Fibroblast of peridontal ligament (primary cell): ENCODE measurements around the gene ARHGEF4.

Source experiments
- DNase-seq: peaks from one replicate; pipeline ENCODE4 v3.0.0-alpha.2; 2010; ENCODE audit errors: extremely low read depth

The ARHGEF4 gene

GRCh38 chr2:130851624-130852382 lies 15.1 kb downstream of the ARHGEF4 start:
- DNase-seq, result no peak

GRCh38 chr2:130852521-130853115 lies 15.9 kb downstream of the ARHGEF4 start:
- no peak for DNase-seq

- no peak for DNase-seq
Measured at GRCh38 chr2:130853391-130853790, 16.7 kb downstream of the ARHGEF4 start.

GRCh38 chr2:130854301-130854700 lies 17.6 kb downstream of the ARHGEF4 start:
- DNase-seq, result no peak

- DNase-seq, result peak; percentile 0
Measured at GRCh38 chr2:130864830-130865800, 28.4 kb downstream of the ARHGEF4 start.

GRCh38 chr2:130869441-130870160 lies 32.9 kb downstream of the ARHGEF4 start:
- DNase-seq, result no peak

GRCh38 chr2:130870161-130870485 lies 33.4 kb downstream of the ARHGEF4 start:
- DNase-seq, result no peak

- no peak for DNase-seq
Measured at GRCh38 chr2:130870779-130871178, 34.1 kb downstream of the ARHGEF4 start.

GRCh38 chr2:130871843-130872740 lies 35.4 kb downstream of the ARHGEF4 start:
- DNase-seq, result no peak

- no peak for DNase-seq
Measured at GRCh38 chr2:130872741-130873125, 36.0 kb downstream of the ARHGEF4 start.

- DNase-seq, result peak; percentile 55
Measured at GRCh38 chr2:130873700-130874346, 37.1 kb downstream of the ARHGEF4 start.

GRCh38 chr2:130874512-130874911 lies 37.8 kb downstream of the ARHGEF4 start:
- no peak for DNase-seq

- no peak for DNase-seq
Measured at GRCh38 chr2:130875935-130876334, 39.2 kb downstream of the ARHGEF4 start.

- DNase-seq, result no peak
Measured at GRCh38 chr2:130877258-130877657, 40.5 kb downstream of the ARHGEF4 start.

GRCh38 chr2:130878316-130878715 lies 41.6 kb downstream of the ARHGEF4 start:
- no peak for DNase-seq

- no peak for DNase-seq
Measured at GRCh38 chr2:130878933-130879332, 42.2 kb downstream of the ARHGEF4 start.

GRCh38 chr2:130882111-130882690 lies 45.5 kb downstream of the ARHGEF4 start:
- no peak for DNase-seq

GRCh38 chr2:130882991-130883390 lies 46.3 kb downstream of the ARHGEF4 start:
- DNase-seq, result no peak

GRCh38 chr2:130883496-130883895 lies 46.8 kb downstream of the ARHGEF4 start:
- DNase-seq, result no peak

GRCh38 chr2:130884013-130884412 lies 47.3 kb downstream of the ARHGEF4 start:
- no peak for DNase-seq
